Subcutaneous abdominal adipose tissue (tissue), 5 donors: ENCODE data around the gene IVNS1ABP.
"Not testable (repeated sequence)": the region's sequence is repeated elsewhere in the genome, so short reads cannot be mapped to it uniquely, and the experiment has no call there.

Experiments
- H3K27ac ChIP-seq: one replicate; pipeline ENCODE4 v1.7.0; 2013; ENCODE audit warnings: low read depth, mild to moderate bottlenecking, inconsistent platforms, low read length, moderate library complexity
- H3K27me3 ChIP-seq, 5 donors: one replicate each; pipeline ENCODE4 v1.7.0; 2013; ENCODE audit warnings: low read length in 5 of 5, inconsistent platforms in 1 of 5; ENCODE audit not compliant: control insufficient read depth in 5 of 5, insufficient read depth in 4 of 5
- H3K36me3 ChIP-seq, 5 donors: one replicate each; pipeline ENCODE4 v1.7.0; 2013; ENCODE audit warnings: low read length in 5 of 5; ENCODE audit not compliant: control insufficient read depth in 5 of 5, insufficient read depth in 5 of 5
- H3K4me1 ChIP-seq, 5 donors: one replicate each; pipeline ENCODE4 v1.7.0; 2013; ENCODE audit warnings: low read length in 5 of 5, mild to moderate bottlenecking in 3 of 5, moderate library complexity in 1 of 5; ENCODE audit not compliant: control insufficient read depth in 5 of 5, insufficient read depth in 5 of 5
- H3K4me3 ChIP-seq, 5 donors: one replicate each; pipeline ENCODE4 v1.7.0; 2013; ENCODE audit warnings: low read length in 5 of 5, low read depth in 1 of 5
- H3K9ac ChIP-seq, 5 donors: one replicate each; pipeline ENCODE4 v1.7.0; 2013; ENCODE audit warnings: low read length in 5 of 5, mild to moderate bottlenecking in 4 of 5, moderate library complexity in 3 of 5
- H3K9me3 ChIP-seq, 5 donors: one replicate each; pipeline ENCODE4 v1.7.0; 2013; ENCODE audit warnings: low read length in 5 of 5; ENCODE audit not compliant: control insufficient read depth in 5 of 5
- donor health status: healthy.
- donor health status: healthy.
- donor health status: healthy.
- donor health status: healthy.
- donor health status: healthy.

The IVNS1ABP gene

GRCh38 chr1:185317034-185317885 is at the start of gene IVNS1ABP:
Gene IVNS1ABP, minus strand, starts transcription at chr1:185317243. Its CDS starts 7,750 bp downstream, at chr1:185309493.
- Histone ChIP-seq H3K4me1 (peaks cover 4 to 42% (median 33%) of the 10 kb centered on the region in 5 donors), H3K36me3 (no peaks in the 10 kb centered on the region), H3K9ac (peak within 1 kb of the TSS; percentile 75 to 96 (median 92)), H3K27me3 (no peaks in the 10 kb centered on the region), H3K27ac (peak within 1 kb of the TSS; percentile 91), H3K9me3 (no peaks in the 10 kb centered on the region), H3K4me3 (peak within 1 kb of the TSS; percentile 92 to 97 (median 97))

GRCh38 chr1:185365951-185366350 is 48.9 kb upstream of the IVNS1ABP start:
- Histone ChIP-seq H3K9ac (no peak overlapping the region), H3K36me3 (peaks cover 0 to 4% (median 0%) of the 10 kb centered on the region in 5 donors), H3K9me3 (peaks cover 0 to 7% (median 0%) of the 10 kb centered on the region in 5 donors), H3K4me1 (peaks cover 0 to 5% (median 0%) of the 10 kb centered on the region in 5 donors), H3K4me3 (no peak overlapping the region), H3K27ac (no peak overlapping the region), H3K27me3 (no peaks in the 10 kb centered on the region)

- not testable (repeated sequence) for H3K36me3 ChIP-seq, H3K4me3 ChIP-seq, H3K9ac ChIP-seq, H3K4me1 ChIP-seq, H3K27ac ChIP-seq, H3K27me3 ChIP-seq
- H3K9me3 ChIP-seq: peaks cover 0 to 11% (median 0%) of the 10 kb centered on the region in 5 donors
Observed at GRCh38 chr1:185364528-185364927, 47.5 kb upstream of the IVNS1ABP start.

GRCh38 chr1:185363205-185363604 is 46.2 kb upstream of the IVNS1ABP start:
- H3K4me3 ChIP-seq: no peak overlapping the region
- peaks cover 0 to 4% (median 0%) of the 10 kb centered on the region in 5 donors for H3K36me3 ChIP-seq
- H3K9me3 ChIP-seq: peaks cover 0 to 11% (median 0%) of the 10 kb centered on the region in 5 donors
- no peak overlapping the region for H3K9ac ChIP-seq
- no peaks in the 10 kb centered on the region for H3K27me3 ChIP-seq
- peaks cover 0 to 5% (median 0%) of the 10 kb centered on the region in 5 donors for H3K4me1 ChIP-seq
- no peak overlapping the region for H3K27ac ChIP-seq

GRCh38 chr1:185360714-185361113 is 43.7 kb upstream of the IVNS1ABP start:
- H3K27me3 ChIP-seq: no peaks in the 10 kb centered on the region
- no peak overlapping the region for H3K9ac ChIP-seq
- peaks cover 0 to 4% (median 0%) of the 10 kb centered on the region in 5 donors for H3K36me3 ChIP-seq
- no peak overlapping the region for H3K4me3 ChIP-seq
- H3K9me3 ChIP-seq: peaks cover 0 to 11% (median 0%) of the 10 kb centered on the region in 5 donors
- no peak overlapping the region for H3K27ac ChIP-seq
- H3K4me1 ChIP-seq: no peaks in the 10 kb centered on the region

GRCh38 chr1:185358957-185359356 is 41.9 kb upstream of the IVNS1ABP start:
- Histone ChIP-seq H3K4me1 (no peaks in the 10 kb centered on the region), H3K27ac (no peak overlapping the region), H3K36me3 (peaks cover 0 to 4% (median 0%) of the 10 kb centered on the region in 5 donors), H3K4me3 (no peak overlapping the region), H3K9ac (no peak overlapping the region), H3K27me3 (no peaks in the 10 kb centered on the region), H3K9me3 (peaks cover 0 to 7% (median 0%) of the 10 kb centered on the region in 5 donors)

- no peaks in the 10 kb centered on the region for H3K36me3 ChIP-seq
- no peak overlapping the region for H3K4me3 ChIP-seq
- H3K27ac ChIP-seq: no peak overlapping the region
- no peak overlapping the region for H3K9ac ChIP-seq
- no peaks in the 10 kb centered on the region for H3K4me1 ChIP-seq
- peaks cover 0 to 3% (median 0%) of the 10 kb centered on the region in 5 donors for H3K9me3 ChIP-seq
- no peaks in the 10 kb centered on the region for H3K27me3 ChIP-seq
Observed at GRCh38 chr1:185355947-185356346, 38.9 kb upstream of the IVNS1ABP start.

- peaks cover 0 to 3% (median 0%) of the 10 kb centered on the region in 5 donors for H3K9me3 ChIP-seq
- H3K4me3 ChIP-seq: no peak overlapping the region
- H3K36me3 ChIP-seq: no peaks in the 10 kb centered on the region
- no peak overlapping the region for H3K9ac ChIP-seq
- H3K4me1 ChIP-seq: no peaks in the 10 kb centered on the region
- no peaks in the 10 kb centered on the region for H3K27me3 ChIP-seq
- H3K27ac ChIP-seq: no peak overlapping the region
Observed at GRCh38 chr1:185353124-185353523, 36.1 kb upstream of the IVNS1ABP start.

GRCh38 chr1:185351734-185352466 is 34.9 kb upstream of the IVNS1ABP start:
- Histone ChIP-seq H3K27ac (no peak overlapping the region), H3K4me1 (no peaks in the 10 kb centered on the region), H3K27me3 (no peaks in the 10 kb centered on the region), H3K9ac (no peak overlapping the region), H3K9me3 (peaks cover 0 to 3% (median 0%) of the 10 kb centered on the region in 5 donors), H3K36me3 (no peaks in the 10 kb centered on the region), H3K4me3 (no peak overlapping the region)

GRCh38 chr1:185350027-185350442 is 33.0 kb upstream of the IVNS1ABP start:
- no peaks in the 10 kb centered on the region for H3K9me3 ChIP-seq
- H3K4me3 ChIP-seq: no peak overlapping the region
- H3K27me3 ChIP-seq: no peaks in the 10 kb centered on the region
- no peak overlapping the region for H3K27ac ChIP-seq
- H3K4me1 ChIP-seq: no peaks in the 10 kb centered on the region
- no peak overlapping the region for H3K9ac ChIP-seq
- H3K36me3 ChIP-seq: no peaks in the 10 kb centered on the region
